Measurements from ENCODE around the gene AHCY.

GRCh38 chr20:34240693-34241615 is 62.2 kb downstream of the AHCY start, which contains the start of gene ASIP:
- TF ChIP-seq CTCF (IDR thresholded peaks at IDR 0.05) (no peak), POLR2A (IDR thresholded peaks at IDR 0.05) (no peak)

Measured in body of pancreas (tissue), 4 donors.